WTC11 (cell line): ENCODE measurements around the gene NSMF. TPM values are rescaled to one million over a fixed set of nuclear protein-coding genes. Genes with fewer than 3 reads are reported as not detected.

Experiments
- ATAC-seq: fragments of 200-7000 bp; cut with Tn5 transposase; 2 replicates; pipeline ENCODE4 v1.10.0; 2021; ENCODE audit warnings: mild to moderate bottlenecking, moderate library complexity
- CTCF ChIA-PET: fragments of 300-600 bp; sonication (Branson Sonifier 250); formaldehyde crosslinking; loops from one replicate; lab custom pipeline; 2021; ENCODE audit warnings: antibody characterized with exemption; lab: Charles Lee
- POLR2A ChIA-PET: fragments of 350-600 bp; sonication (Branson Sonifier 250); formaldehyde crosslinking; loops from one replicate; lab custom pipeline; 2021; ENCODE audit warnings: antibody characterized with exemption; lab: Charles Lee
- DNase-seq: peaks from one replicate; pipeline ENCODE4 v3.0.0; 2021; ENCODE audit warnings: low spot score
- H3K27ac Mint-ChIP-seq: 2 replicates; pipeline ENCODE4 v1.8.0; 2021; ENCODE audit warnings: mixed read lengths
- H3K27me3 Mint-ChIP-seq: 2 replicates; pipeline ENCODE4 v1.8.0; 2021; ENCODE audit warnings: low read depth, mild to moderate bottlenecking, moderate library complexity, mixed read lengths
- H3K36me3 Mint-ChIP-seq: 2 replicates; pipeline ENCODE4 v1.8.0; 2021; ENCODE audit warnings: mixed read lengths
- H3K4me1 Mint-ChIP-seq: 2 replicates; pipeline ENCODE4 v1.8.0; 2022; ENCODE audit warnings: mixed read lengths
- H3K4me3 Mint-ChIP-seq: 2 replicates; pipeline ENCODE4 v1.8.0; 2021; ENCODE audit warnings: mild to moderate bottlenecking, moderate library complexity, mixed read lengths
- H3K9me3 Mint-ChIP-seq: 2 replicates; pipeline ENCODE4 v1.8.0; 2021; ENCODE audit warnings: mixed read lengths
- ATF6 ChIP-seq: sonication (generic); formaldehyde crosslinking; IDR thresholded peaks from 2 replicates; pipeline ENCODE4 v1.8.1; 2023; ENCODE audit warnings: mild to moderate bottlenecking, missing genetic modification reagents
- CREB1 ChIP-seq: sonication (generic); formaldehyde crosslinking; IDR thresholded peaks from 2 replicates; pipeline ENCODE4 v1.8.0; 2023; ENCODE audit warnings: mild to moderate bottlenecking, missing genetic modification reagents
- E2F4 ChIP-seq: sonication (generic); formaldehyde crosslinking; IDR thresholded peaks from 2 replicates; pipeline ENCODE4 v1.8.1; 2022; ENCODE audit warnings: low read depth, mild to moderate bottlenecking, moderate library complexity, missing genetic modification reagents, borderline replicate concordance
- ERG ChIP-seq: fragments of 250-450 bp; sonication (Bioruptor Pico); IDR thresholded peaks from 2 replicates; pipeline ENCODE4 v1.8.0; 2021; ENCODE audit warnings: mild to moderate bottlenecking
- GABPB1 ChIP-seq: sonication (generic); formaldehyde crosslinking; IDR thresholded peaks from 2 replicates; pipeline ENCODE4 v1.8.1; 2023; ENCODE audit warnings: mild to moderate bottlenecking, missing genetic modification reagents
- GTF2I ChIP-seq: fragments of 250-450 bp; sonication (Bioruptor Pico); conservative IDR thresholded peaks from 2 replicates; pipeline ENCODE4 v1.4.0; 2021; ENCODE audit warnings: mild to moderate bottlenecking
- MAX ChIP-seq: sonication (generic); formaldehyde crosslinking; IDR thresholded peaks from 2 replicates; pipeline ENCODE4 v1.8.0; 2022; ENCODE audit warnings: mild to moderate bottlenecking, missing genetic modification reagents
- MXD4 ChIP-seq: fragments of 250-450 bp; sonication (Bioruptor Pico); IDR thresholded peaks from 2 replicates; pipeline ENCODE4 v1.8.0; 2021; ENCODE audit warnings: mild to moderate bottlenecking, moderate library complexity, borderline replicate concordance
- NFYB ChIP-seq: sonication (generic); formaldehyde crosslinking; conservative IDR thresholded peaks from 2 replicates; pipeline ENCODE4 v1.8.0; 2022; ENCODE audit warnings: low read depth, missing genetic modification reagents
- NR1H2 ChIP-seq: sonication (generic); formaldehyde crosslinking; IDR thresholded peaks from 2 replicates; pipeline ENCODE4 v1.9.0; 2021; ENCODE audit warnings: mild to moderate bottlenecking, moderate library complexity, missing genetic modification reagents
- PREB ChIP-seq: sonication (generic); formaldehyde crosslinking; IDR thresholded peaks from 2 replicates; pipeline ENCODE4 v1.8.1; 2022; ENCODE audit warnings: mild to moderate bottlenecking, missing genetic modification reagents, moderate library complexity, borderline replicate concordance
- USF2 ChIP-seq: sonication (generic); formaldehyde crosslinking; IDR thresholded peaks from 2 replicates; pipeline ENCODE4 v1.8.1; 2023; ENCODE audit warnings: mild to moderate bottlenecking, missing genetic modification reagents, moderate library complexity
- ZBTB21 ChIP-seq: sonication (generic); formaldehyde crosslinking; IDR thresholded peaks from 2 replicates; pipeline ENCODE4 v1.8.1; 2023; ENCODE audit warnings: mild to moderate bottlenecking, missing genetic modification reagents, borderline replicate concordance
- ZMAT4 ChIP-seq: fragments of 250-450 bp; sonication (Bioruptor Pico); IDR thresholded peaks from 2 replicates; pipeline ENCODE4 v1.9.0; 2021; ENCODE audit warnings: mild to moderate bottlenecking
- ZNF138 ChIP-seq: sonication (generic); formaldehyde crosslinking; conservative IDR thresholded peaks from 2 replicates; pipeline ENCODE4 v1.8.1; 2022; ENCODE audit warnings: mild to moderate bottlenecking, moderate library complexity, missing genetic modification reagents
- ZNF232 ChIP-seq: sonication (generic); formaldehyde crosslinking; IDR thresholded peaks from 2 replicates; pipeline ENCODE4 v1.8.0; 2022; ENCODE audit warnings: mild to moderate bottlenecking, missing genetic modification reagents
- ZNF281 ChIP-seq: sonication (generic); formaldehyde crosslinking; IDR thresholded peaks from 2 replicates; pipeline ENCODE4 v1.8.0; 2023; ENCODE audit warnings: mild to moderate bottlenecking, missing genetic modification reagents
- ZNF317 ChIP-seq: sonication (generic); formaldehyde crosslinking; IDR thresholded peaks from 2 replicates; pipeline ENCODE4 v1.8.1; 2023; ENCODE audit warnings: low read depth, mild to moderate bottlenecking, moderate library complexity, missing genetic modification reagents, borderline replicate concordance
- total RNA-seq: library from RNA; stranded (reverse); gene quantifications from 3 replicates; pipeline ENCODE4 v1.2.3, GENCODE V29; 2021

NSMF gene
- total RNA-seq, 1 experiment from 2014 or later: 61.9 TPM

GRCh38 chr9:137494550-137495351, 35.6 kb upstream of the NSMF start (continued):
- no peak for TF ChIP-seq ERG (CRISPR knock-in tag)
- TF ChIP-seq NR1H2 (CRISPR knock-in tag): no peak
- no peak for TF ChIP-seq PREB
- TF ChIP-seq ZMAT4 (CRISPR knock-in tag): no peak
- no peak for TF ChIP-seq ZBTB21 (CRISPR knock-in tag)
- TF ChIP-seq, all 79 proteins: peak for 0

GRCh38 chr9:137494104-137494544, 35.0 kb upstream of the NSMF start:
- H3K9me3 Mint-ChIP-seq: peaks cover 3% of the 10 kb centered on the region; the same call in 1 of the 2 replicates
- no peak for TF ChIP-seq ATF6 (CRISPR knock-in tag)
- no peak for TF ChIP-seq ZNF281
- TF ChIP-seq, all 79 proteins: peak for 0
- no peak for DNase-seq
- H3K4me1 Mint-ChIP-seq: no peaks in the 10 kb centered on the region
- no peak overlapping the region for H3K4me3 Mint-ChIP-seq
- H3K27ac Mint-ChIP-seq: no peak overlapping the region; the same call in 1 of the 2 replicates
- no peaks in the 10 kb centered on the region for H3K36me3 Mint-ChIP-seq
- ChIA-PET CTCF (interaction anchor here (0.9 kb wide), 1 partner anchor 257 kb away, joined by 3 read pairs; no protein-coding TSS in a partner anchor), POLR2A (no interaction called here)
- no peaks in the 10 kb centered on the region for H3K27me3 Mint-ChIP-seq
- ATAC-seq: no peak

GRCh38 chr9:137493364-137494103, 34.4 kb upstream of the NSMF start:
- ATAC-seq: no peak
- DNase-seq: no peak
- H3K27ac Mint-ChIP-seq: no peak overlapping the region
- CTCF ChIA-PET: interaction anchor here (0.9 kb wide), 1 partner anchor 257 kb away, joined by 3 read pairs; no protein-coding TSS in a partner anchor
- H3K9me3 Mint-ChIP-seq: peaks cover 3% of the 10 kb centered on the region; the same call in 1 of the 2 replicates
- no peak overlapping the region for H3K4me3 Mint-ChIP-seq
- H3K36me3 Mint-ChIP-seq: no peaks in the 10 kb centered on the region
- POLR2A ChIA-PET: no interaction called here
- H3K4me1 Mint-ChIP-seq: no peaks in the 10 kb centered on the region
- no peaks in the 10 kb centered on the region for H3K27me3 Mint-ChIP-seq
- TF ChIP-seq CREB1 (CRISPR knock-in tag) (no peak), MAX (CRISPR knock-in tag) (no peak), E2F4 (CRISPR knock-in tag) (no peak), MXD4 (CRISPR knock-in tag) (no peak), GTF2I (CRISPR knock-in tag) (no peak), ZNF317 (CRISPR knock-in tag) (no peak), GABPB1 (CRISPR knock-in tag) (no peak), ZNF232 (CRISPR knock-in tag) (no peak), PREB (no peak), NFYB (CRISPR knock-in tag) (no peak), ZNF138 (CRISPR knock-in tag) (no peak), USF2 (CRISPR knock-in tag) (no peak)
